Heart left ventricle (tissue), 16 donors: ENCODE results near the gene DOCK3. TPM values are rescaled to one million over a fixed set of nuclear protein-coding genes. Genes with fewer than 3 reads are reported as not detected.

Source experiments
- ATAC-seq, 4 donors: fragments of 200-7000 bp; cut with Tn5 transposase; one replicate each; pipeline ENCODE4 v1.9.1; 2020 to 2022; ENCODE audit warnings: moderate library complexity in 4 of 4, mild to moderate bottlenecking in 3 of 4, moderate number of reproducible peaks in 1 of 4
- DNase-seq, 5 donors: peaks; one replicate each; pipeline ENCODE4 v3.0.0-alpha.2; 2020
- H3K27ac ChIP-seq, 12 donors: fragments of 200-600 bp; sonication (generic) in 4 of 12; one replicate each; pipeline versions ENCODE4 v1.5.0 to v1.8.0; 2016 to 2022; ENCODE audit warnings: mild to moderate bottlenecking in 2 of 12
- H3K27me3 ChIP-seq, 9 donors: fragments of 200-600 bp; sonication (generic) in 2 of 9; one replicate each; pipeline versions ENCODE4 v1.5.1 to v1.8.0; 2016 to 2022; ENCODE audit warnings: mild to moderate bottlenecking in 3 of 9
- H3K36me3 ChIP-seq, 9 donors: fragments of 200-600 bp; sonication (generic) in 2 of 9; one replicate each; pipeline versions ENCODE4 v1.5.0 to v1.8.0; 2018 to 2022; ENCODE audit warnings: mild to moderate bottlenecking in 2 of 9
- H3K4me1 ChIP-seq, 12 donors: fragments of 200-600 bp; sonication (generic) in 4 of 12; one replicate each; pipeline versions ENCODE4 v1.5.0 to v1.8.0; 2016 to 2022; ENCODE audit warnings: mild to moderate bottlenecking in 3 of 12
- H3K4me3 ChIP-seq, 12 donors: fragments of 200-600 bp; sonication (generic) in 4 of 12; one replicate each; pipeline versions ENCODE4 v1.5.0 to v1.8.0; 2017 to 2022; ENCODE audit warnings: mild to moderate bottlenecking in 9 of 12, moderate library complexity in 4 of 12
- H3K9me3 ChIP-seq, 12 donors: fragments of 200-600 bp; sonication (generic) in 4 of 12; one replicate each; pipeline versions ENCODE4 v1.5.0 to v1.8.0; 2016 to 2022; ENCODE audit warnings: mild to moderate bottlenecking in 1 of 12
- CTCF ChIP-seq, 12 donors: fragments of 200-600 bp; sonication (generic) in 4 of 12; IDR thresholded peaks; one replicate each; pipeline versions ENCODE4 v1.5.0 to v1.8.0; 2018 to 2022; ENCODE audit warnings: antibody characterized with exemption in 12 of 12, mild to moderate bottlenecking in 5 of 12
- POLR2A ChIP-seq, 2 donors: fragments of 450-650 bp; IDR thresholded peaks; one replicate each; pipeline ENCODE4 v1.6.1; 2017; ENCODE audit warnings: antibody characterized with exemption in 2 of 2, mild to moderate bottlenecking in 2 of 2, moderate library complexity in 2 of 2
- WGBS, 4 donors: extraction: QIAGEN DNeasy Blood & Tissue Kit in 2 of 4; methylation state at CpG; one replicate each; pipeline versions ENCODE4 v1.1.5 to v1.1.7; 2013 to 2018; 5-methylcytosine and 5-hydroxymethylcytosine counted together
- intact Hi-C, 10 donors: fragments of 100-400 bp; cut with DNase I; formaldehyde crosslinking; loops; one replicate each; pipeline versions ENCODE4 v1.11.1 to v1.14.2; 2022
- polyA plus RNA-seq, 2 donors: library from polyadenylated mRNA; stranded (reverse); fragments of 200-250 nt; gene quantifications; one replicate each; pipeline ENCODE4 v1.2.3, GENCODE V29; 2013
- total RNA-seq, 9 donors: library from RNA; depleted of rRNA in 2 of 9; stranded (reverse); fragments of >200 nt in 2 of 9; fragmentation: NEBNext Ultra II Directional in 3 of 9; extraction: Animal tissue kit (Norgen Biotek cat#: 25700) in 3 of 9; gene quantifications; one replicate each; pipeline versions ENCODE4 v1.1.0 to v1.2.4, GENCODE V29; 2016 to 2023
- donor health status: ischemic (EF 13 %, LVEDD 7.1; RV severe dilation, severe dysfunction).
- donor health status: healthy with polysubstance abuse.
- donor health status: DM: no; HTN: yes; CAD: no.
- donor health status: DM: no; HTN: no; CAD: no.
- donor health status: ischemic (EF 25% LVEDD 6.9; RV normal size, moderate dysfunction).
- donor health status: ischemic (EF 25% LVEDD 5.7; RV mildly dilated, moderate dysfunction).
- donor health status: healthy.
- donor health status: DM: yes; HTN: yes; CAD: no.
- donor health status: ischemic (EF 35%, LVEDD 5.7; RV mildly dilated, moderate dysfunction).
- donor health status: nonischemic (EF 11% LVEDD 7.7; RV severe dilation, severe dysfunction).
- donor health status: DM: yes; HTN: yes; CAD: no.
- donor health status: PGD.
- donor health status: ischemic (EF 29% LVEDD 5.4; RV normal size, mild dysfunction).
- donor health status: nonischemic (EF 23%, LVEDD 6.1; RV moderate dilation, normal function).

DOCK3 gene
- total and polyA plus RNA-seq, 11 donors = 2.0 to 6.7 (median 4.8) TPM

- ATAC-seq (no peak), DNase-seq (no peak)
- Histone ChIP-seq H3K4me3 (no peak overlapping the region), H3K4me1 (peaks cover 0 to 6% (median 0%) of the 10 kb centered on the region in 12 donors), H3K9me3 (no peaks in the 10 kb centered on the region), H3K36me3 (peaks cover 0 to 2% (median 0%) of the 10 kb centered on the region in 9 donors), H3K27me3 (no peaks in the 10 kb centered on the region), H3K27ac (no peak overlapping the region)
- intact Hi-C loops = no loop called here
- TF ChIP-seq POLR2A (IDR thresholded peaks at IDR 0.05) = no peak
- TF ChIP-seq CTCF (IDR thresholded peaks at IDR 0.05) = no peak
- WGBS, 4 donors = 48 to 72% (median 60%) methylated on average over 2 of the region's 2 CpGs
Measured at GRCh38 chr3:51216291-51216690, 541.6 kb downstream of the DOCK3 start.

GRCh38 chr3:51221959-51222358 lies 547.2 kb downstream of the DOCK3 start:
- no peak for ATAC-seq
- DNase-seq = no peak
- Histone ChIP-seq H3K9me3 (no peaks in the 10 kb centered on the region), H3K27ac (no peak overlapping the region), H3K4me1 (no peaks in the 10 kb centered on the region), H3K4me3 (no peak overlapping the region), H3K36me3 (no peaks in the 10 kb centered on the region), H3K27me3 (no peaks in the 10 kb centered on the region)
- WGBS, 4 donors = 76 to 97% (median 86%) methylated on average over 2 of the region's 2 CpGs
- intact Hi-C loops = no loop called here
- TF ChIP-seq CTCF (IDR thresholded peaks at IDR 0.05) = no peak
- no peak for TF ChIP-seq POLR2A (IDR thresholded peaks at IDR 0.05)

GRCh38 chr3:51224283-51224682 lies 549.6 kb downstream of the DOCK3 start:
- Histone ChIP-seq H3K9me3 (no peaks in the 10 kb centered on the region), H3K4me1 (no peaks in the 10 kb centered on the region), H3K27me3 (no peaks in the 10 kb centered on the region), H3K4me3 (no peak overlapping the region), H3K36me3 (peaks cover 0 to 4% (median 0%) of the 10 kb centered on the region in 9 donors), H3K27ac (no peak overlapping the region)
- no peak for TF ChIP-seq CTCF (IDR thresholded peaks at IDR 0.05)
- TF ChIP-seq POLR2A (IDR thresholded peaks at IDR 0.05) = no peak
- intact Hi-C loops = no loop called here
- ATAC-seq (no peak), DNase-seq (no peak)
- 58 to 93% (median 77%) methylated on average over 1 of the region's 1 CpG for WGBS, 4 donors

- 71 to 89% (median 86%) methylated on average over 1 of the region's 1 CpG for WGBS, 4 donors
- no peak for DNase-seq
Measured at GRCh38 chr3:51224843-51225242, 550.1 kb downstream of the DOCK3 start.

More at GRCh38 chr3:51224843-51225242, 550.1 kb downstream of the DOCK3 start:
- no peak for ATAC-seq
- Histone ChIP-seq H3K27me3 (no peaks in the 10 kb centered on the region), H3K4me1 (no peaks in the 10 kb centered on the region), H3K4me3 (no peak overlapping the region), H3K36me3 (peaks cover 0 to 6% (median 0%) of the 10 kb centered on the region in 9 donors), H3K27ac (no peak overlapping the region), H3K9me3 (no peaks in the 10 kb centered on the region)
- intact Hi-C loops = no loop called here
- TF ChIP-seq POLR2A (IDR thresholded peaks at IDR 0.05) (no peak), CTCF (IDR thresholded peaks at IDR 0.05) (no peak)
